Thymus (tissue), 11 donors: Measurements from ENCODE around the gene OTOG. TPM values are rescaled to one million over a fixed set of nuclear protein-coding genes. Genes with fewer than 3 reads are reported as not detected.

Experiments
- DNase-seq, 9 donors: peaks; one replicate each; pipeline ENCODE4 v3.0.0-alpha.2; 2013; ENCODE audit warnings: low spot score in 9 of 9, low read depth in 6 of 9, missing footprints in 1 of 9
- H3K27ac ChIP-seq, 2 donors: one replicate each; pipeline ENCODE4 v1.5.1; 2013; ENCODE audit warnings: control low read depth in 1 of 2, low read depth in 1 of 2, low read length in 1 of 2, mild to moderate bottlenecking in 1 of 2, moderate library complexity in 1 of 2
- H3K27me3 ChIP-seq, 2 donors: one replicate each; pipeline ENCODE4 v1.5.1; 2013; ENCODE audit warnings: low read length in 1 of 2; ENCODE audit not compliant: control insufficient read depth in 2 of 2, insufficient read depth in 1 of 2
- H3K36me3 ChIP-seq, 2 donors: one replicate each; pipeline ENCODE4 v1.5.1; 2013; ENCODE audit warnings: low read length in 1 of 2, mild to moderate bottlenecking in 1 of 2, moderate library complexity in 1 of 2; ENCODE audit not compliant: control insufficient read depth in 2 of 2, insufficient read depth in 2 of 2
- H3K4me1 ChIP-seq, 2 donors: one replicate each; pipeline ENCODE4 v1.5.1; 2013; ENCODE audit warnings: low read length in 2 of 2; ENCODE audit not compliant: control insufficient read depth in 2 of 2, insufficient read depth in 2 of 2
- H3K4me3 ChIP-seq, 2 donors: one replicate each; pipeline ENCODE4 v1.5.1; 2013; ENCODE audit warnings: low read length in 2 of 2, control low read depth in 1 of 2, mild to moderate bottlenecking in 1 of 2
- H3K9me3 ChIP-seq, 2 donors: one replicate each; pipeline ENCODE4 v1.5.1; 2013; ENCODE audit warnings: low read length in 1 of 2, mild to moderate bottlenecking in 1 of 2; ENCODE audit not compliant: control insufficient read depth in 2 of 2, insufficient read depth in 1 of 2
- WGBS: extraction: QIAGEN DNeasy Blood & Tissue Kit; methylation state at CpG from one replicate; pipeline ENCODE4 v1.1.7; 2013; 5-methylcytosine and 5-hydroxymethylcytosine counted together
- polyA plus RNA-seq: library from polyadenylated mRNA; stranded (reverse); fragments of 200-250 nt; gene quantifications from one replicate; pipeline ENCODE4 v1.2.3, GENCODE V29; 2013
- total RNA-seq: library from RNA; stranded (reverse); fragments of 120-200 nt; gene quantifications from one replicate; pipeline ENCODE4 v1.2.4, GENCODE V29; 2013
- donor health status: healthy.

The OTOG gene
- total and polyA plus RNA-seq, 2 donors = 0.05 to 0.09 TPM

DNA sequence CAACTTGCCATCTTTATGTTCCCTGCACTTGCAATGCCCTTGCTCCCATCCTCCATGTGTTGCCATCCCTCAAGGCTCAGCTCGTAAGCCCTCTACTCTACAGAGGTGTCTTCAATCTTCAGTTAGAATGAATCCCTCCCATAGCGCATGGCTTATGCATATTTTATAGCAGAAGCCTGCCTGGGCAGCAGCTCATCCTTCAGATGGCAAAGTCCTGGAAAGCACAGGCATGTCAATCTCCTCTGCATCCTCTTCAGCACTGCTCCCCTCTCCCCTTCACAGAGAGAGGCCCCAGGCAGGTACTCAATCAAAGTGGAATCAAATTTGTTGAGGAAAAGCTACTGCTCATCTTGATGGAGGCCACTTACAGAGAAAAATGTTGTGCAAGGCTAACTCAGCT lies 39.3 kb upstream of the OTOG start:
- Histone ChIP-seq H3K27ac (no peak overlapping the region), H3K27me3 (peaks cover 0 to 8% of the 10 kb centered on the region in 2 donors), H3K4me3 (no peak overlapping the region), H3K9me3 (no peaks in the 10 kb centered on the region), H3K36me3 (no peaks in the 10 kb centered on the region), H3K4me1 (no peaks in the 10 kb centered on the region)
- DNase-seq = no peak
- 94% methylated on average over 2 of the region's 2 CpGs for WGBS

DNA sequence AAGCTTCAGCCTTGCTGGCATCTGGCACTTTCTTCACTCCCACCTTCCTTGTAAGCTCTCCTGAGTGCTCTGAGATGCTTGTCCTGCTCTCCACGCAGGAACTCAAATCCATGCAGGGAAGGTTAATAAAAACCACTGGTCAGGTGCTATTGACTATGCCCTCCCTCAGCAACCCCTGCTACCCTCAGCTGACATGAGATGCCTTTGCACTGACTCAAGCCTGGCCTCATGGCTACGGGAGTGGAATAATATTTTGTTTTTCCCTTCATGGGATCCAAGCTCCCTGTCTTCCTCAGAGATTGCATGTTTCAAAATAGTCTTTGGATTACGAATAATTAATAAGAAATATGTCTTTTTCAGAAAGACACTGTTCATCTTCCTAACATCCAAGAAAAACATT lies 38.8 kb upstream of the OTOG start:
- H3K36me3 ChIP-seq = no peaks in the 10 kb centered on the region
- H3K9me3 ChIP-seq = no peaks in the 10 kb centered on the region
- 87% methylated on average over 3 of the region's 3 CpGs for WGBS
- no peak for DNase-seq
- no peak overlapping the region for H3K27ac ChIP-seq
- H3K4me3 ChIP-seq = no peak overlapping the region
- H3K27me3 ChIP-seq = peaks cover 0 to 10% of the 10 kb centered on the region in 2 donors
- H3K4me1 ChIP-seq = no peaks in the 10 kb centered on the region

DNA sequence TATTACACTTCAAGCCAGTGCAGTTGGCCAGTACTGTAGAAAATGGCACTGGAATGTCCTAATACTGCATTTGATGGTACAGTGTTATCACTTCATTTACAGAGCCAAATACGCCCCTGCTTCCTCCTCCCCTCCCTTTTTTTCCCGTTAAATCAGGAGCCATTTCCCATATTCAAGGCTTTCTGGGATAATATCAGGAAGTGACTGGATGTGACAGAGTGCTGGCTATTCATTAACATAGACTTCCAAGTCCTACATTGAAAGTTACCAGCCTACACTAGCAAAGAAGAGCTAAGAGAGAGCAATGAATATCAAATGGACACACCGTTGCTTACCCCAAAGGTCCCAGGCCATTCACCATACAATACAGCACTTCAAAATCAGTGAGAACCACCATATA lies 38.3 kb upstream of the OTOG start:
- Histone ChIP-seq H3K27ac (no peak overlapping the region), H3K9me3 (no peaks in the 10 kb centered on the region), H3K27me3 (peaks cover 0 to 12% of the 10 kb centered on the region in 2 donors), H3K4me3 (no peak overlapping the region), H3K4me1 (no peaks in the 10 kb centered on the region), H3K36me3 (no peaks in the 10 kb centered on the region)
- DNase-seq = no peak
- 69% methylated on average over 3 of the region's 3 CpGs for WGBS

DNA sequence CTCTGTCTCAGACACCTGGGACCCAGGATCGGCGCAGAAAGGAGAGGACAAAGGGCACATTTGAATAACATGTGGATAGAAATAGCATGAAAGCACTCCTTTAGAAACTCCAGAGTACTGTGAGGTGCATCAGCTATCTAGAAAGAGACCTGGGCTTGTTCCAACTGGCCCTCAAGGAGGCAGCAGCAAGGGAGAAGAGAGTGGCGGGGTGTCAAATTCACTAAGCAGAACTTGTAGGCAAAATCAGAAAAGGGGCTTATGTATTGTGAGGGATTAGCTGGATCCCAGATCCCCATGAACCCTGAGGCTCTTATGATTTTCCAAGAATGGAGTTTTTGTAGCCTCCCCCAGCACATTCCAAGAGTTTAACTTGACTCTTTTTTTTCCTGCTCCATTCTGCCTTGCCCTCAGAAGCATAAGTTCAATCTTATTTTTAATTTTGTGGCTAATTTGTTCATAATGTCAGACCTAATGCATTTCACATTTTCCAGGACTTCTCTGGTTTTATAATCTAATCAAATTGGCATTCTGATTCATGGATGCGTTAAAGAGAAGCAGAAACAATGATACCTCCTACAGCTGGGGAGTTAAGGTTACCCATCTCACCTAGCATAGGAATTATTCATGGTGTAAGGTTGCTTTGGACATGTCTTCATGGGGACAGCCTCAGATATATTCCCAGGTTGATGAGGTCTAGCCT lies 36.4 kb upstream of the OTOG start:
- Histone ChIP-seq H3K27me3 (peaks cover 0 to 15% of the 10 kb centered on the region in 2 donors), H3K4me1 (no peaks in the 10 kb centered on the region), H3K36me3 (no peaks in the 10 kb centered on the region), H3K27ac (no peak overlapping the region), H3K9me3 (no peaks in the 10 kb centered on the region), H3K4me3 (no peak overlapping the region)
- 92% methylated on average over 4 of the region's 4 CpGs for WGBS
- no peak for DNase-seq

DNA sequence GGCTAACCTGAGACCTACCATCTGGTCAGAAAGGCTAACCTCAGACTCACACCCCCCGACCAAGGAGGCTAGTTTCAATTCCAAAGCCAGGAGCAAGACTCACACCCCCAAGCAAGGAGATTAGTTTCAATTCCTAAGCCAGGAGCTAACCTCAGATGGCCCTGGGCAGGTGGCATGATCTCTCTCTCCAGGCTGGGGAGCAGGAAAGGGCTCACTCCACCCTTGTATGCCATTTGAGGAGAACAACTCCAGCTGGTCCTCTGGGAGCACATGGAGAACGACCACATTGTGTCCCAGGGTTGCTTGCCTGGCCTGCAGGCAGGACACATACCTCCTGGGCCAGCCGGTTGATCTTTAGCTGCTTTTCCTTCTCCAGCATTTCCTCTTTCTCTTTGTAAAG lies 35.5 kb upstream of the OTOG start:
- no peaks in the 10 kb centered on the region for H3K9me3 ChIP-seq
- H3K36me3 ChIP-seq = no peaks in the 10 kb centered on the region
- H3K4me3 ChIP-seq = no peak overlapping the region
- no peak overlapping the region for H3K27ac ChIP-seq
- no peak for DNase-seq
- no peaks in the 10 kb centered on the region for H3K4me1 ChIP-seq
- 71% methylated on average over 3 of the region's 3 CpGs for WGBS
- peaks cover 0 to 16% of the 10 kb centered on the region in 2 donors for H3K27me3 ChIP-seq

DNA sequence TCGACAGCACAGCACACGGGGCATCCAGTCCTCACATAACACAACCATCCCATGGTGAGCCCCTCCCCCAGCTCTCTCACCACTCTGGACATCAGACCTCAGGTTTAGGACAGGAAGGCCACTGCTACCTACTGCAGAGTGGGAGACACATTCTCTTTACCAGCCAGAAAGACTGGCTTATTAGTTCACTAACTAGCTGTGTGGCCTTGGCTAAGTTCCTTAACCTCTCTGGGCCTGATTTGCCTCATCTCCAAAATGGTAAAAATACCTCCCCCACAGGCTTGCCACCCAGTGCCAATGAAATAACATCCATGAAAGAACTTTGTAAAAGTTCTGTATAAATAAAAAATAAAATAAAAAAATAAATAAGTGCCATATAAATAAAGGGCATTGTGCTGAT lies 35.0 kb upstream of the OTOG start:
- WGBS = 46% methylated on average over 2 of the region's 2 CpGs

DNA sequence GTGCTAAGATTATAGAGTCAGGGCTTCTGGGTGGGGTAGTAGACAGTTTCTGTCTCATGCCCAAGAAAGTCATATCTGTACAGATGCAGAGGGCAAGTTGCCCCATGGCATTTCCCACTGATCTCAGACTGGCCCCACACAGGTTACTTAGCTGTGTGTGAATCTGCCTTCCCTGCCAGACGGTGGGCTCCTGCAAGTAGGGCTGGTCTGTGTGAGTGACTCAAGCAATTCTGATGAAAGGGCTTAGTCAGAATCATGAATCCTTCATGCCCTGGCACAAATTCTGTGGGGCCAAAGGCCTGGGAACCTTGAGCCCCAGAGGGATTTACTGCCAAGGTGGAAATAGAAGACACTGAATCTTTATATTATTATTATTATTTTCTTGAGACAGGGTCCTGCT lies 33.2 kb upstream of the OTOG start:
- Histone ChIP-seq H3K9me3 (no peaks in the 10 kb centered on the region), H3K27ac (no peak overlapping the region), H3K4me1 (no peaks in the 10 kb centered on the region), H3K36me3 (no peaks in the 10 kb centered on the region), H3K27me3 (peaks cover 0 to 14% of the 10 kb centered on the region in 2 donors), H3K4me3 (no peak overlapping the region)
- 91% methylated on average over 1 of the region's 1 CpG for WGBS
- DNase-seq = no peak

More for the DNA sequence above, 35.0 kb upstream of the OTOG start:
- Histone ChIP-seq H3K27me3 (peaks cover 0 to 14% of the 10 kb centered on the region in 2 donors), H3K4me3 (no peak overlapping the region), H3K36me3 (no peaks in the 10 kb centered on the region), H3K27ac (no peak overlapping the region), H3K9me3 (no peaks in the 10 kb centered on the region), H3K4me1 (no peaks in the 10 kb centered on the region)
- DNase-seq = no peak

DNA sequence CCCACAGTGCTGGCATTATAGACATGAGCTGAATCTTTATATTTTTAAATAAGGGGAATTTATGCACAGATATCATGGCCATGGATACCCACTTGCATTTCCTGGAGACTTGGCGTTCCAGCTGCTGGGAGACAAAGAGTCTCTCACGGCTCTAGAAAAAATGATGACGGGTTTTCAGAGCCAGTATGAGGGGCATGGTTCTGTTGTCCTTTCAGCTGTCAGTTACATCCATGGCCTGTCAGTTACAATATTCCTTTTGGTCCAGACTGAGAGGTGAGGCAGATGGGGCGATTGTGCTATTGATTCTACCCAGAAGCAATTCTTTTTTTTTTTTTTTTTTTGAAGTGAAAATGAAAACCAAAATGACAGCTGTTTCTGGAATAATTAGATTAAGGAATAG lies 32.6 kb upstream of the OTOG start:
- WGBS = 92% methylated on average over 4 of the region's 4 CpGs
- peaks cover 0 to 14% of the 10 kb centered on the region in 2 donors for H3K27me3 ChIP-seq
- no peak overlapping the region for H3K27ac ChIP-seq
- no peaks in the 10 kb centered on the region for H3K9me3 ChIP-seq
- no peak for DNase-seq
- H3K36me3 ChIP-seq = no peaks in the 10 kb centered on the region
- no peak overlapping the region for H3K4me3 ChIP-seq
- H3K4me1 ChIP-seq = no peaks in the 10 kb centered on the region

DNA sequence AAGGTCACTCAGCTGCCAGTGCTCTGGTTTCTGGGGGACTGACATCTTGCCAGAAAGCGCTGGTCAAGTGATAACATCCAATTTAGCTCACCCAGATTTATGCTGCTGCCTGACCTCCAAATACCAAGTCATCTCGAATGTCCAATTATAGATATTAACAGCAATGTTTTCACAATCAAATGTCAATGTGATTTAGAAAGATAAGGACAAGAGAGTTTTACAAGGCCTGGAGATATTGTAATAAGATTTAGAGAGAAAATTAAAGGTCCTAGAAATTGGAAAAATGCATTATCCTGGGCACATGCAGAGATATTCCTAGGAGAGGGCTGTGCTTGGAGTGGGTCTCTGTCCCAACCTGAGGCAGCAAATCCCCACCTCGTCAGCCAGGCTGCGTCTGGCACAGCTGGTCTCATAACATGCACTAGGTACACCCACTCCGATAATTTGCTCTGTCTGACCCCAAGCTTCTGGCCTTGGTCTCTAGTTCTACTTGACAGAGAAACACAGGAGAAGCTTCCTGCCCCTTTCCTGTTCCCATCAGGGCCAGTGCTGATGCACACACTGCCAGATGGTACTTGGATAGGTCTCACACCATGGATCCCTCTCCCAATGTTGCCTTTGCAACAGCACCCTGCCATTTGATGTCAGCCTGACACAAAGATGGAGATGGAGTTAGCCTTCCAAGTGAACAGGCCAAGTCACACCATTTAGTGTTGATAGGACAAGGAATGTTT lies 31.4 kb upstream of the OTOG start:
- peaks cover 0 to 14% of the 10 kb centered on the region in 2 donors for H3K27me3 ChIP-seq
- DNase-seq = no peak
- H3K4me3 ChIP-seq = no peak overlapping the region
- H3K4me1 ChIP-seq = no peaks in the 10 kb centered on the region
- no peak overlapping the region for H3K27ac ChIP-seq
- 90% methylated on average over 5 of the region's 5 CpGs for WGBS
- H3K36me3 ChIP-seq = no peaks in the 10 kb centered on the region
- no peaks in the 10 kb centered on the region for H3K9me3 ChIP-seq
